IPS-18c (cell line): ENCODE measurements around the gene FBXO17.
A peak's percentile ranks its signal among the peaks of the same experiment; 100 is the strongest.
"Not testable (repeated sequence)": the region's sequence is repeated elsewhere in the genome, so short reads cannot be mapped to it uniquely, and the experiment has no call there.

Experiments used
- H3K4me3 ChIP-seq: 2 replicates; pipeline ENCODE4 v1.7.0; 2013; ENCODE audit warnings: low read depth, mild to moderate bottlenecking, low read length, moderate library complexity; ENCODE audit not compliant: insufficient read depth
- H3K9me3 ChIP-seq: one replicate; pipeline ENCODE4 v1.6.1; 2013; ENCODE audit warnings: mild to moderate bottlenecking, low read length, moderate library complexity; ENCODE audit not compliant: control insufficient read depth, insufficient read depth

Gene FBXO17

DNA sequence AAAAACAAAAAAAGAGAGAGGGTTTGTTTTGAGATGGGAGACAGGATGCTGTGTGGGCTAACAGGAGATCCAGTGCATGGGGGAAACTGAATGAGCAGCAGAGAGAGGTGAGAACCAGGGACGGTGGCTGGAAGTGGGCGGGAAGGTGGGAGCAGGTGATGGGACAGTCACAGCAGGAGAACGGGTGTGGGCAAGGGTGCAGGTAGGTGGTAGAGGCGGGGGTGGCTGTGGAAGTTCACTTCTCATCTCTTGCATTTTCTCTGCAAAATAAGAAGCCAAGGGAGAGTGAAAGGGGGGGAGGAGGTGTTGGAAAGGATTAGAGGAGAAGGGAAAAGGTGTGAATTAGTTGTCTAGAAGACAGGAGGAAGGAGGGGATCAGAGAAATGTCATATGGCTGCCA, 21.9 kb downstream of the FBXO17 start:
- peaks cover 3% of the 10 kb centered on the region for H3K9me3 ChIP-seq
- H3K4me3 ChIP-seq = no peak overlapping the region

DNA sequence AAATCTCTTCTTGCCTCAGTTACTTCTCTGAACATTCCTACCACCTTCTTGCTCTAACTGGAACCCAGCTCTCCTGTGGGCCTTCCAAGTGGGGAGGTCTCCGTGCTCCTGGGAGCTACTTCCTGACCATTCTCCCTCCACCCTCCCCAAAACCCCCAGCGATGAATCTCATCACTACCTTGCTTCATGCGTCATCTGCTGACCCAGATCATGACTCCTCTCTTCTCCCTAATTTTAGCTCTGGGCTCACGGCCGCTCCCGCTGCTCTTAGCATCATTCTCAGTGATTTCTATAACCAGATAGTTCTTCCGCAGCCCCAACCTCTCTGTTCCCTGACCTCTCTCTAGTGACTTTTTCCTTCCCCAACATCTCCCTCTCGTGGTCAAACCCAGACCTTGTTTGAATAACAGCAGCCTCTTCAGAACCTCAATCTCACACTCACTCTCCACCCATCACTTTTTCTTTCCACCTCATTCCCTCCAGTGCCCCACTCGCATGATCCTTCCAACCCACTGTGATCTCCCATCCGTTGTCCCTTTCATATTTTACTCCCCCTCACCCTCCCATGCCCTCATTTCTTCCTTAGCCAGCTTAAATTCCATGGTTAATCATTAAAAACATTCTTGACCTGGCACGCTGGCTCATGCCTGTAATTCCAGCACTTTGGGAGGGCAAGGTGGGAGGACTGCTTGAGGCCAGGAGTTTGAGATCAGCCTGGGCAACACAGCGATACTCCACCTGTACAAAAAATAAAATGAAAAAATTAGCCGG, 23.0 kb downstream of the FBXO17 start:
- Histone ChIP-seq H3K9me3 (no peaks in the 10 kb centered on the region), H3K4me3 (no peak overlapping the region)

DNA sequence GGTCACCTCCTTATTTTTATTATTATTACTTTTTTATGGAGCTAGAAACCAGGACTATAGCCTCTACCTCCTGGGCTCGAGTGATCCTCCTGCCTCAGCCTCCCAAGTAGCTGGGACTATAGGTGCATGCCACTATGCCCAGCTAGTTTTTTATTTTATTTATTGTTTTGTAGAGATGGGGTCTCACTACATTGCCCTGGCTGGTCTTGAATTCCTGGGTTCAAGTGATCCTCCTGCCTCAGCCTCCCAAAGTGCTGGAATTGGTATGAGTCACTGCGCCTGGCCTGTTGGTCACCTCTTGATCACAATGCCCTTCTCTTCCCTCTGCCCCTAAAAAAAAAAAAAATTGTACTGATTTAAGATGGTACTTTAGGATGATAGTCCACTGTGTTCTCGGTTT, 24.4 kb downstream of the FBXO17 start:
- H3K9me3 ChIP-seq = no peaks in the 10 kb centered on the region
- no peak overlapping the region for H3K4me3 ChIP-seq

DNA sequence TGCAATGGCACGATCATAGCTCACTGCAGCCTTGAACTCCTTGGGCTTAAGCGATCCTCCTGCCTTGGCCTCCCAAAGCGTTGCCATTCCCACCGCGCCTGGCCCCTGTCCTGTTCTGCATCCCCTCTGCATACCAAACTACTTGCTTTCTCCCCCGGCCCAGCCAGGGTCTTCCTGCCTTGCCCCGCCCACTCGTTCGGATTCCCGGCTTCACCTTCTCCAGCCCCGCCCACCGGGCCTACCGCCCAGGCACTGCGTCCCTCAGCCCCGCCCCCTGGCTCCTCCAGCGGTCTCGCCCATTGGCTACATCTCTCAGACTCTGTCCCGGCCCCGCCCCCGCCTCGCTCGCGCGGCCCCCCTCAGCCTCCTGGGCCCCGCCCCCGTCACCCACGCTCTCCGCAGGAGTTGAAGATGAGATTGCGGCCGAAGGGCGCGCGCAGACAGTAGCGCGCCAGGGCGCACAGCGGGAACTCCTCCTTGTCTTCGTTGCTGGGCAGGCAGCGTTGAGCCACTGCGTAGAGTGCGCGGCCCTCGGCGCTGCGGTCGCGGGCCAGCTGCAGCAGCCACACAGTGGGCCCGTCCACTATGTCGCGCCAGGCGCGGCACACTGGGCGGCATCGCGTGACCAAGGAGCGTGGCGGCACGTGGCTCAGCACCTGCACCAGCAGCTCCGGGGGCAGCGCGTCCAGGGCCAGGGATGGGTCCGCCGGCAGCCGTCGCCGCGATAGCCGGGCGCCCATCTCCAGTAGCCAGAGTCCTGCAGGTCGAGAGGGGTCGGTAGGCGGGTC, 25.8 kb downstream of the FBXO17 start:
- H3K9me3 ChIP-seq = no peaks in the 10 kb centered on the region
- peak overlapping the region; percentile 56 for H3K4me3 ChIP-seq

DNA sequence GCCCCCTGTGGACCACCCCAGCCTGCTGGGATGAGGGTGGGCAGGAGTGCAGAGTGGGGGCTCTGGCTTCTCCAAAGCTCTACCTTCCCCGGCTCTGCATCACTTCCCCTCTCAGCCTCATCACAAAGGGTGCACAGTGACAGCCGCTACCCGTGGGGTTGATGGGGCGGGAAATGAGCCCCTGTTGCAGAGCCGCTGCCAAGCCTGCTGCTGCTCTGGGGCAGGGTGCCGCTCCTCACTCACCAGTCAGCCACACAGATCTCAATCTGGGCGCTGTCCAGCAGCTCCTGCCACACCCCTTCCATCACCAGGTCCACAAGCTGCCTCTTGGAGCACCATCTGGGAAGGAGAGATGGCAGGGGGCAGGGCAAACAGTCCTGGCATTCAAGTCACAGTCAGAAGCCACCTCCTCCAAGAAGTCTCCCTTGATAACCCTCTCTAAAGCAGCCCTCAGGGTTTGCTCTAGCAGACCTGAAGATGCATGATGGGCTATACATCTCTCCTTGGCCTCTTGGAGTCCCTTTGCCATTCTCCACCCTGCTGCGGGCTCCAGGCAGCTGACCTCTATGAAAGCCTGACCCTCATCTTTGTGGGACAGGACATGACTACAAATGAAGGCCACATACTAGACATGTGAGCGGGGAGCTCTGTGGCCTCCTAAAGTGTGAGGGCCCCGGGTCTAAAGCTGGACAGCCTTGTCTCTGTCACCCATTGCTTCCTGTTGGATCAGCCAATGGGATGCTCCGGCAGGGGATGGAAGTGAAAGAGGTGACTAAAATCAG, 29.1 kb downstream of the FBXO17 start:
- no peak overlapping the region for H3K4me3 ChIP-seq
- H3K9me3 ChIP-seq = no peaks in the 10 kb centered on the region

DNA sequence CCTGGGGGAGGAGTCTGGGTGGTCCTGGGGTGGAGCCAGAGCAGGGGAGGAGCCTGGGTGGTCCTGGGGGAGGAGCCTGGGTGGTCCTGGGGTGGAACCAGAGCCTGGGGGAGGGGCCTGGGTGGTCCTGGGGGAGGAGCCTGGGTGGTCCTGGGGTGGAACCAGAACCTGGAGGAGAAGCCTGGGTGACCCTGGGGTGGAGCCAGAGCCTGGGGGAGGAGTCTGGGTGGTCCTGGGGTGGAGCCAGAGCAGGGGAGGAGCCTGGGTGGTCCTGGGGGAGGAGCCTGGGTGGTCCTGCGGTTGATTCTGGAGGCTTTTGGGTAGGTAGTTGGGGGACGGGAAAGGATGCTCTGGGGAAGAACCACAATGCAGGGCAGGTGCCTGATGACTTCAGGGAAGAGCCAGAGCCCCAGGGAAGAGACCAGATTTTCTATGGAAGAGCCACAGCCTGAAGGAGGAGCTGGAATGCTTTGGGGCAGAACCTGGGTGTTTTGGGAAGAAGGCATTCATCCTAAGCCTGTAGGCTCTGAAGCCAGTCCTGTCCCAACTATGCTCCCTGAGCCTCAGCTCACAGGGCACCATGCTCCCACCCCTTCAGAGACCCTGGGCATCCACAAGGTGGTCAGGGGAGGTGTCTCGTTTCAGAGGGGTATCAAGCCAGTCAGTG, 29.8 kb downstream of the FBXO17 start:
- H3K9me3 ChIP-seq = no peaks in the 10 kb centered on the region
- H3K4me3 ChIP-seq = no peak overlapping the region

DNA sequence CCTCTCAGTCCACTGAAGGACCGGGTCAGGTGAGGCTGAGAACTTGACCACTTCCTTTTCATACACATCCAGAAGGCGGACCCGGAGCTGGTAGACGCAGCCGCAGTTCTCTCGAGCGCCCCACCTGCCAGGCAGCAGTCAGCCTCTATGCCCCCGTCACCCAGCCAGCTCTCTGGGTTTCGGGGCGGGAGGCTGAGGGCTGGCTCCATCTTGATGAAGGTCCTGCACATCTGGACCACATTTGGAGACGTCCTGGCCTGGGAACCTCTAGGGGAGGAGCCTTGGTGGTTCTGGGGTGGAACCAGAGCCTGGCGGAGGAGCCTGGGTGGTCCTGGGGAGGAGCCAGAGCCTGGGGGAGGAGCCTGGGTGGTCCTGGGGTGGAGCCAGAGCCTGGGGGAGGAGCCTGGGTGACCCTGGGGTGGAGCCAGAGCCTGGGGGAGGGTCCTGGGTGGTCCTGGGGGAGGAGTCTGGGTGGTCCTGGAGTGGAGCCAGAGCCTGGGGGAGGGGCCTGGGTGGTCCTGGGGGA, 30.5 kb downstream of the FBXO17 start:
- no peak overlapping the region for H3K4me3 ChIP-seq
- no peaks in the 10 kb centered on the region for H3K9me3 ChIP-seq

DNA sequence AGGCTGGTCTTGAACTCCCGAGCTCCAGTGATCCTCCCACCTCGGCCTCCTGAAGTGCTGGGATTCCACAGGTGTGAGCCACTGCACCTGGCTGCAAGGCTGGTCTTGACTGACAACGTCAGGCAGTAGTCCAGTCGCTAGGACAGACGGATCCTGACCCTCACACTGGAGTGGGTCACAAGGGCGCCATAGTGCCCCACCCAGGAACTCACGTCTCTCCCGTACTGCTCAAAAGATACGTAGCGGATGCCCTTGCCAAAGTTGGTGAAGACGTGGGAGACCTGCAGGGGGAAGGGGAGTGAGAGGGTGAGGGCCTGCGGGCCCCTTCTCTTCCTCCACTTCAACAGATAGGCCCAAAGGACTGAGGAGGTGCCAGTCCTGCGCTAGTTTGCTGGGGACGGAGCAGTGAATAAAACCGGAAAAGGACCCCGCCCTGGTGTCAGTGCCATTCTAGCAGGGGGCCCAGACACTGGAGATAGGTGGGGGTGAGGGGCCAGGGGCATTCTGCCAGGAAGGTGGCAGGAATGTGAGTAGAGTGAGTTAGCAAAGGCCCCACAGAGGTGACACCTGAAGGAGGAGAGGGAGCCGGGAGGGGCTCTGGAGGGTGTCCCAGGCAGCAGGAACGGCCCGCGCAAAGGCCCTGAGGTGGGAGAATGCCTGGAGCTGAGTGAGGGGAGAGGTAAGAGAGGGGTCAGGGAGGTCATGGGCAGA, 32.9 kb downstream of the FBXO17 start:
- no peaks in the 10 kb centered on the region for H3K9me3 ChIP-seq
- no peak overlapping the region for H3K4me3 ChIP-seq

DNA sequence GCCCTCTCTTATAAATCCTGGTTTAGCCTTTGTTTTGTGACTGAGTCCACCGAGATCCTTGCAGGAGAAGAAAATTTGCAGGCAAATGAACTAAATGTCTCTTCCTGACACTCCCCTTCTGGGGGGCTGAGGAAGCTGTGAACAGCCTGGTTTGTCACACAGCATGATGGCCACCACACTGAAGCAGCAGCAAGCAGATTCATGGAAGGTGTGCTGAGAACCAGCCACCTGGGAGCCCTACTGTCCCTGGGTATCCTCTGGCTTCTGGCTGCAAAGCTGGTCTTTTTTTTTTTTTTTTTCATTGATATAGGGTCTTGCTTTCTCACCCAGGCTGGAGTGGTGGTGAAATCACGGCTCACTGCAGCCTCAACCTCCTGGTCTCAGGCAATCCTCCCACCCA, 33.6 kb downstream of the FBXO17 start:
- H3K4me3 ChIP-seq = no peak overlapping the region

DNA sequence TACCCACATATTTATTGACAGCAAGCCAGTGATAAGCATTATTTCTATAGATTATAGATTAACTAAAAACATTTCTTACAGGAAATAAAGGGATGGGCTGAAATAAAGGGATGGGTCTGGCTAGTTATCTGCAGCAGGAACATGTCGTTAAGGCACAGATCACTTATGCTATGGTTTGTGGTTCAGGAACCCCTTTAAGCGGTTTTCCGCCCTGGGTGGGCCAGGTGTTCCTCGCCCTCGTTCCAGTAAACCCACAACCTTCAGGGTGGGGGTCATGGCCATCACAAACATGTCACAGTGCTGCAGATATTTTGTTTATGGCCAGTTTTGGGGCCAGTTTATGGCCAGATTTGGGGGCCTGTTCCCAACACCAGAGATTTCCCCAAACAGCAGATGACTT, 34.1 kb downstream of the FBXO17 start:
- not testable (repeated sequence) for H3K9me3 ChIP-seq, H3K4me3 ChIP-seq

More for the DNA sequence above, 33.6 kb downstream of the FBXO17 start:
- no peaks in the 10 kb centered on the region for H3K9me3 ChIP-seq

DNA sequence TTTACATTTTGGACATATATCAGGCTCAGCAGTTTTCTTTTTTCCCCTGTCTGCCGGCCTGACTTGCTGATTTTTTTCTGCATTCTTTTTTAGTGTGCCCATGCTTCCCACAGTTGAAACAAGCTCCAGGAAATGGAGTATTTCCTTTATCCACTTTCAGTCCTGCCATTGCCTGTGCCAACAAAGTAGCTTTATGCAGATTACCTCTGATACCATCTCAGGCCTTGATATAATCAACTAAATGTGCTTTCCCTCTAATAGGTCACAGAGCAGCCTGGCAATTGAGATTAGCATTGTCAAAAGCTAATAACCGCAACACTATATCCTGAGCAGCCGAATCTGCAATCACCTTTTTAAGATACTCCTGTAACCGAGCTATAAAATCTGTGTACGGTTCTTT, 35.6 kb downstream of the FBXO17 start:
- Histone ChIP-seq H3K9me3 (no peaks in the 10 kb centered on the region), H3K4me3 (no peak overlapping the region)

DNA sequence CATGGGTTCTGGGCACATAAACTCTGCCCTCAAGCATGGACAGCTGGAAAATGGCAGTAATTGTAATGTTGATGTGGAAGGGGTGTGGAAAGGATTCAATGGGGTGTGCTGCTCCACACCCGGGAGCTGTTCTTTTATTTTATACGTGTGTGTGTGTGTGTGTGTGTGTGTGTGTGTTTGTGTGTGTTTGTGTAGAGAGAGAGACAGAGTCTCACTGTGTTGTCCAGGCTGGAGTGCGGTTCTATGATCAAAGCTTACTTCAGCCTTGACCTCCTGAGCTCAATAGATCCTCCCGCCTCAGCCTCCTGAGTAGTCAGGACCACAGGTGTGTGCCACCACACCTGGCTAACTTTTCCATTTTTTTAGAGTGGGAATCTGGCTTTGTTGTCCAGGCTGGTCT, 42.0 kb downstream of the FBXO17 start:
- Histone ChIP-seq H3K4me3 (peak overlapping the region; percentile 24; the same call in 1 of the 2 replicates), H3K9me3 (peaks cover 3% of the 10 kb centered on the region)

DNA sequence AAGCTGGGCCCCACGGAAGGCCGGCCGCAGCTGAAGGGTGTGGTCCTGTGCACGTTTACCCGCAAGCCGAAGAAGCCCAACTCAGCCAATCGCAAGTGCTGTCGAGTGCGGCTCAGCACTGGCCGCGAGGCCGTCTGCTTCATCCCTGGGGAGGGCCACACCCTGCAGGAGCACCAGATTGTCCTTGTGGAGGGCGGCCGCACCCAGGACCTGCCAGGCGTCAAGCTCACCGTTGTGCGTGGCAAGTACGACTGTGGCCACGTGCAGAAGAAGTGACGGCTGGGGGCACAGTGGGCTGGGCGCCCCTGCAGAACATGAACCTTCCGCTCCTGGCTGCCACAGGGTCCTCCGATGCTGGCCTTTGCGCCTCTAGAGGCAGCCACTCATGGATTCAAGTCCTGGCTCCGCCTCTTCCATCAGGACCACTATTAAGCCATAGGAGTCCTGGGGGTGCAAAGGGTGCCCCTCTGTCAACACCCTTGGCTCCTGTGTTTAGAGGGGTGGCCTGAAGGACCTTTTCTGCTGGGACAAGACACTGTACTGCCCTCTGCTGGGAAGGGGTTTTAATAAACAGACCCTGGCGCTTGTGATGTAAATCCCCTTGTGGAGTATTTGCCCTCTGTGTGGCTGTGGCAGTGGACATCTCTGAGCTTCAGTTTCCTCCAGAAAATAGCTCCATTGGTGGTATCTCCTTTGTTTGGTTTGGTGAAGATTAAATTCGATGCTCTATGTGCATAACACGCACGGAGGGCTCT, 42.9 kb downstream of the FBXO17 start:
- Histone ChIP-seq H3K9me3 (peaks cover 3% of the 10 kb centered on the region), H3K4me3 (no peak overlapping the region)

DNA sequence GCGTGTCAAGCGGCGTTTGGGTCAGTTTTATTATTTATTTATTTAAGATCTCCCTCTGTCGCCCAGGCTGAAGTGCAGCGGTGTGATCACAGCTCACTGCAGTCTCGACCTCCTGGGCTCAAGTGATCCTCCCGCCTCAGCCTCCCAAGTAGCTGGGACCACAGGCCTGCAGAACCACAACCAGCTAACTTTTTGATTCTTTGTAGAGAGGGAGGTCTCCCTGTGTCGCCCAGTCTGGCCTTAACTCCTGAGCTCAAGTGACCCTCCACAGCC, 44.1 kb downstream of the FBXO17 start:
- Histone ChIP-seq H3K9me3 (peaks cover 3% of the 10 kb centered on the region), H3K4me3 (peak overlapping the region; percentile 96)

DNA sequence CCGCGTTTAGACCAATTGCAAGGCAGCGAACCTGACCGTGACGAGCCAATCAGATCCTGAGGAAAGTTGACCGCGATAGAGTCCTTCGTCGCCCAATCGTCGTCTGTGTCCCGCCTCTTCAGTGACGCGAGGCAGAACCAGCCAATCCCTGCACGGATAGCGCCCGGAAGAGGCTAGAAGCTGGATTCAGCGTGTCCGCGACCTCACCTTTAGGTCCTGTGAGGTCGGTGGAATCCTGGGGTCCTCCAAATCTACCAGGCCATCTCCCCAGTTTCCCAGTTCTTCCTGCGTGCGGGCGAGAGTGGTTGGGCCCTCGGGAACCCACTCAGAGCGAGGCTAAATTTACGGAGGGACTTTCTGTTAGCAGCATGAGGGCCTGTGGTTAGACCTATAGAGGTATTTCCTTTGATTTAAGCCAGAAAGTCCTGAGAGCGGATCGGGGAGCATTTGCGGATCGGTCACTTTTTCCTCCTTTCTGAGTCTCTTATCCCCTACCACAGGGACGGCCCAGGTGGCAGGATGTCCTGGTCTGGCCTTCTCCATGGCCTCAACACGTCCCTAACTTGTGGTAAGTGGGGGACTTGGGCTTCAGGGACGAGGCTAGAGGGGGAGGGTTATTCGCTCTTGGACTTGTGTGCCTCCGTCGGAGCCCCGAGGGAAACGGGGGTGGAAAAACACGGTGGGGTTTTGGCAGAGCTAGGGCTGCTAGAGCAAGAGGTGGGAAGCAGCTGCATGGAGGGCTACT, 44.6 kb downstream of the FBXO17 start, which contains the start of gene MRPS12:
Gene MRPS12, plus strand, starts transcription at position 169 of the 745 bp plus-strand sequence. Its CDS starts 351 bp downstream, at position 520.
- H3K9me3 ChIP-seq = peaks cover 3% of the 10 kb centered on the region

More for the DNA sequence above, 44.6 kb downstream of the FBXO17 start, which contains the start of gene MRPS12:
- H3K4me3 ChIP-seq = peak within 1 kb of the TSS; percentile 96
